ENCODE data around the gene ZNF827. TPM values are rescaled to one million over a fixed set of nuclear protein-coding genes. Genes with fewer than 3 reads are reported as not detected.
A peak's percentile ranks its signal among the peaks of the same experiment; 100 is the strongest.

Gene ZNF827
- total and polyA plus RNA-seq, 2 of the 8 experiments (the other 6 are each of a cell fraction or from before 2014, with no cell fraction given), result 25.3 to 26.2 TPM

GRCh38 chr4:145938618-145939440 is at the start of gene ZNF827 (continued):
- TF ChIP-seq CTBP2 (IDR thresholded peaks at IDR 0.05; ENCODE audit: borderline replicate concordance, insufficient read depth, insufficient read length, low read length), result peak; percentile 19
- 0 out of 2 replicates have a peak, but pooled peaks have one; percentile 56 for TF ChIP-seq RBBP5 (IDR thresholded peaks at IDR 0.05; ENCODE audit: borderline replicate concordance, low read depth, low read length)
- TF ChIP-seq PHF8 (conservative IDR thresholded peaks at IDR 0.05; ENCODE audit: low read depth, low read length), result peak; percentile 10; the same call in 1 of the 2 replicates

Data from H1 (cell line).